GM18526 (cell line): Measurements from ENCODE around the gene PNMA5.

Experiments
- POLR2A ChIP-seq: IDR thresholded peaks from 3 replicates; pipeline ENCODE4 v1.6.1; 2011; ENCODE audit not compliant: insufficient read length; ENCODE audit errors: extremely low read depth

PNMA5 gene

DNA sequence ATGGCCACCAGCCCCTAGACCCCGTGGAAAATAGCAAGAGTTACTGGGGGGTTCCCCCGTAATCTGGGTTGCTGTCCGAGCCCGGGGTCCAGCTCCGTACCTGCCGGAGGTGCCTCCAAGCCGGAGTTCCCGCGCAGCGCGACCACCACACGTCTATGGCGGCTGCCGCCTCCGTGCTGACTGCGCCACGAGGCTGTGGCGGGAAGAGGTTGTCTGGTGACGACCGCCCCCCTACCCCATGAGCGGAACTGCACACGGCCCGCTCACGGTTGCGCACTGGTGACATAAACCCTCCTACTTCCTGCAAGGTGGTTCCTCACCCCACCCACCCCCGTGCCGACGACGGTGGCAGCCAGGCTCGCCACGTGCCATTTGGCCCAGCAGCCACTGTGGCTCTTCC, at the start of gene PNMA5:
Gene PNMA5 (minus strand): TSS at position 184 of the 400 bp plus-strand sequence. CDS start 2,518 bp downstream, outside the sequence.
- TF ChIP-seq POLR2A, result no peak

DNA sequence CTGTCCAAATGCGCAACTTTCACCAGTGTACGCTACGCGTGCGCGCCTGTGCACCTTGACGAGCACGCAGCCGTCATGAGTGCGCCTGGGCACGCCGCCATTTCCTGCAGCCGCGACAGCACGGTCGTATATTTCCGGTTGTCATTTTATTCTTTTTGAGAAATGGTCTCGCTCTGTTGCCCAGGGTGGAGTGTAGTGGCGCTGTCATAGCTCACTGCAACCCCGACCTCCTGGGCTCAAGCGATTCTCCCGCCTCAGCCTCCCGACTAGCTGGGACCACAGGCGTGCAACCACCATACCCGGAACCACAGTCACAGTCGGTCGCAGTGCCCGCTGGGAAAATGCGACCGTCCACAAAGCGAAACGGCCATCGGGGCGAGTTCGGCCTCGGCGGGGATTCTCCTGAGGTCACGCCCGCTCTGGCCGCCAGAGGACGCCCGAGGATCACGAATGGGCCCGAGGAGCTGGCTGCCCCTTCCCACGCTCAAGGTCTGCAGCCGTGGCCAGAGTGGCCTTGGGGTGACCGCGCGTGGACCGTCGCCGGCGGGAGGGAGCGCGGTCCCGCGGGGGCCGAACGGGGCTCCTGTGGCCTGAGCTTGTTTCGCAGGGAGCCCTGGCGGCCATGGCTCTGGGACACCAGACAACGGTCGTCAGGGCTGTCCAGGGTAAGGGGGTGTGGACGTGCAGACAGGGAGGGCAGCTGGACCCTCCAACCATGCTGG, 38.6 kb upstream of the PNMA5 start:
- TF ChIP-seq POLR2A, result peak; percentile 25

DNA sequence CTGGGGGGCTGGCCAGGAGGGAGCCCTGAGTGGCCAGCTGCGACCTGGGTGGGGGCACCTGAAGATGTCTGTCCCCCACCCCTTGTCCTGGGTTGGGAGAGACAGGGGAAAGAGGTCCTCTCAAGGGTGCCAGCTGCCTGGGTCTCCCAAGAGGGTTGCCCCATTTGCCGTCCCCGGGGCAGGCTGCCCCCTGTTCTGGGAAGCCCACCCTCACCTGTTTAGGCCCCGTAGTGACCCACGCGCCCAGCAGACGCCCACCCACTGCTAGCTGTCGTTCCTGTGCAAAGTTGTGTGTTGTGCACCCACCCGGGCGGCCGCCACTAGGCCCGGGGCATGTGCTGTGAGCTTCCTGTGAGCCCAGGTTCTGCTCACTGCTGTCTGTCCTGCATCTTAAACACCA, 36.9 kb upstream of the PNMA5 start:
- no peak for TF ChIP-seq POLR2A

DNA sequence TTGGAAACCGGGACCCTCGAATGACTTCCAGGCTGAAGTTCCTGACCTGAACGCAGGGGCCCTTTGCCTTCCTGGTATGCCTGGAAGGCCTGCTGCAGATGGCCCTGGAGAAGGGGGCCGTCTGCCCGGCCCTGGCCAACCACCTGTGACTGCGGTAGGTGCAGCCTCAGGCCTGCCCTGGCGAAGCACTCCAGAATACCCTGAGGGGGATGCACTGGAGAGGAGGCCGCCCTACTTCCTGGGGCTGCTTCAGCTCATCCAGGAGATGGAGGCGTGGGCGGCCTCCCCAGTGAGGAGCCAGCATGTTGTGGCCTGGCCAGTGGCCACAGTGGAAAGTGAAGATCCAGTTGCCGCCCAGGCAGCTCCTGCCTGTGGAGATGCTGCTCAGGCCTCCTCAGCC, 36.0 kb upstream of the PNMA5 start:
- TF ChIP-seq POLR2A, result no peak

DNA sequence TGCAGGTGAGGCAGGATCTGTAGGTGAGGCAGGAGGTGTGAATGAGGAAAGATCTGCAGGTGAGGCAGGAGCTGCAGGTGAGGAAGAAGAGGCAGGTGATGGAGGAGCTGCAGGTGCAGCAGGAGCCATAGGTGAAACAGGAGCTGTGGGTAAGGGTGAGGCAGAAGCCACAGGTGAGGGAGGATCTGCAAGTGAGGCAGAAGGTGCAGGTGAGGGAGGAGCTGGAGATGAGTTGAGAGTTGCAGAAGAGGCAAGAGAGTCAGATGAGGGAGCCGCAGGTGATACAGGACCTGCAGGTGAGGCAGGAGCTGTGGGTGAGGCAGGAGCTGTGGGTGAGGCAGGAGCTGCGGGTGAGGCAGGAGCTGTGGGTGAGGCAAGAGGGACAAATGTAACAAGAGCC, 35.2 kb upstream of the PNMA5 start:
- no peak for TF ChIP-seq POLR2A

GRCh38 chrX:153019166-153019565, 25.2 kb upstream of the PNMA5 start:
- TF ChIP-seq POLR2A, result no peak

DNA sequence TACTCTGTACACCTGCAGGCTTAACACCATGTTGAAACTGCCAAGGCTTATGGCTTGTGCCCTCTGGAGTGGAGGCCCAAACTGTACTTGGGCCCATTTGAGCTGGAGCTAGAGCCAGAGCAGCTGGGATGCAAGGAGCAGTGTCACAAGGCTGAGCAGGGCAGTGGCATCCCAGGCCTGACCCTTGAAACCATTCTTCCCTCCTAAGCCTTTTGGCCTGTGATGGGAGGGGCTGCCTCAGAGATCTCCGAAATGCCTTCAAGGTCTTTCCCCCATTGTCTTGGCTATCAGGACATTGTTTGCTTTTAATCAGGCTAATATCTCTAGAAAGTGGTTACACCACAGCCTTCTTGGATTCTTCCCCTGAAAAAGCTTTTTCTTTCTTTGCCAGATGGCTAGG, 10.9 kb upstream of the PNMA5 start:
- no peak for TF ChIP-seq POLR2A

DNA sequence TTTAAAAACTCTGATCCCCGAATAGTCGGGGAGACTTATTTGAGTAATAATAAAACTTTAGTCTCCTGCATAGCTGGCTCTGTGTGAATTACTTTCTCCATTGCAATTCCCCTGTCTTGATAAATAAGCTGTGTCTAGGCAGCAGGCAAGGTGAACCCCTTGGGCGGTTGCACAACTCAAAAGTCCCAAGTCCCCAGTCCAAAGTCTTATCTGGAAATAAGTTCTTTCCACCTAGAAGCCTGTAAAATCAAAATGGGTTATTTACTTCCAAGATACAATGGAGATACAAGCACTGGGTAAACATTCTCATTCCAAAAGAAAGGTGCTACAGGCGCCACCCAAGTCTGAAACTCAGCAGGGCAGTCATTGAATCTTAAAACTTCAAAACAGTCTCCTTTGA, 10.1 kb upstream of the PNMA5 start:
- no peak for TF ChIP-seq POLR2A

- no peak for TF ChIP-seq POLR2A
Observed at GRCh38 chrX:152997337-152997736, 3.4 kb upstream of the PNMA5 start.

- no peak for TF ChIP-seq POLR2A
Observed at GRCh38 chrX:152992115-152992514, 1.8 kb downstream of the PNMA5 start.

GRCh38 chrX:152991123-152991522, 2.8 kb downstream of the PNMA5 start:
- no peak for TF ChIP-seq POLR2A

- no peak for TF ChIP-seq POLR2A
Observed at GRCh38 chrX:152989292-152989658, 4.6 kb downstream of the PNMA5 start.

DNA sequence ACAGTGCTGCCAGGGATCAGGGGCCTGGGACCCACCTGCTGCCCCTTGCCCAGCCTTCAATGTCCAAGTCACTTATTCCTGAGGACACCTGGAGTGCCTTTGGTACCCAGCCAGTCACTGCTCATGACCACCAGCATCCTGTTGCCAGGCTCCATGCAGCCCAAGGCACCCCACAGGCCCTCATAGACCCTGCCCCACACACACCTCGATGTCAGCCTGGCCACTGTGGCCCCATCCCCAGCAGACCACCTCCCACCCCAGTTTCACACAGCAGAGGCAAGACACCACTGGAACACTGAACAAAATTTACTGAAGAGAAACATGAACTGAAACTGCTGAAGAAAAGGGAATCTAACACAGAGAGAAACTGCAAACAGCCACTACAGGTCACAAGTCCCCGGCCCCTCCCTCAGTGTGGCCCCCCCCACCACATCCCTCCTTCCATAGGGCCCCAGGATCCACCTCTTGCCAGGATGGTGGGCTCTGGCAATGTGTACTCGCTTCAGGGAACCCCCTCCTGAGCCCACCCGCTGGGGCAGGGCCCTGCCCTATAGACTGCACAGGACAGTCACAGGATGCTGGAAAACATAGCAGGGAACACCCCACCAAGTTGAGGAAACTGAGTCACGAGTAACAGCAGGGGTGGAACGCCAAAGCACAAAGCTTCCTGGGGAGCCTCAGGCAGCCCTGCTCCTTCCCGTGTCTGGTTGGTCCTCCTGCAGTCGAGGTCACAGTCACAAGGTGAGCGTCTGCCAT, 5.2 kb downstream of the PNMA5 start:
- TF ChIP-seq POLR2A, result no peak

GRCh38 chrX:152987801-152988200, 6.1 kb downstream of the PNMA5 start:
- no peak for TF ChIP-seq POLR2A

GRCh38 chrX:152968193-152968592, 25.7 kb downstream of the PNMA5 start:
- TF ChIP-seq POLR2A, result no peak

GRCh38 chrX:152960115-152960514, 33.8 kb downstream of the PNMA5 start:
- TF ChIP-seq POLR2A, result no peak

DNA sequence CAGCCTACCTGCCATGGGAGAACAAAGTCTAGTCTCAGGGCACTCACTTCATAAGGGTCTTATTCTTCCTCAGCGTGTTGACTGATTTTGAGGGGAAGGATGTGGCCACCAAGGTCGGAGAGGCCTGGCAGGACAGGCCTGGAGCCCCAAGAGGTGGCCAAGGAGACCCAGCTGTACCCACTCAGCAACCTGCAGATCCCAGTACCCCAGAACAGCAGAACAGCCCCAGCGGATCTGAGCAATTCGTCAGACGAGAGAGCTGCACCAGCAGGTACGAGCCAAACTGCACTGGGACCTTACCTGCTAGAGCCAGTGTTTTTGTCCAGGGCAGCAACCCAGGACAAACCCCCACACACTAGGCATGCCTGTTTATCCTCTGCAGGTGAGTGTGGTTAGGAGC, 34.3 kb downstream of the PNMA5 start:
- TF ChIP-seq POLR2A, result no peak
